Mammary epithelial cell (primary cell): ENCODE data around the gene MAN2A2.

Experiments used
- EZH2 ChIP-seq: IDR thresholded peaks from 2 replicates; pipeline ENCODE4 v1.6.1; 2012; ENCODE audit warnings: low read length, inconsistent platforms, borderline replicate concordance
- TF ChIP-seq, protein P1 (sequence below), 2 donors: IDR thresholded peaks in 1 of 2; conservative IDR thresholded peaks in 1 of 2; 2 replicates each; pipeline ENCODE4 v1.5.1; 2011 to 2012; ENCODE audit warnings: inconsistent platforms in 2 of 2, low read length in 2 of 2, mild to moderate bottlenecking in 2 of 2, control low read depth in 1 of 2, low read depth in 1 of 2; ENCODE audit not compliant: insufficient read depth in 1 of 2; ENCODE audit errors: extremely low read depth in 1 of 2

DNA sequence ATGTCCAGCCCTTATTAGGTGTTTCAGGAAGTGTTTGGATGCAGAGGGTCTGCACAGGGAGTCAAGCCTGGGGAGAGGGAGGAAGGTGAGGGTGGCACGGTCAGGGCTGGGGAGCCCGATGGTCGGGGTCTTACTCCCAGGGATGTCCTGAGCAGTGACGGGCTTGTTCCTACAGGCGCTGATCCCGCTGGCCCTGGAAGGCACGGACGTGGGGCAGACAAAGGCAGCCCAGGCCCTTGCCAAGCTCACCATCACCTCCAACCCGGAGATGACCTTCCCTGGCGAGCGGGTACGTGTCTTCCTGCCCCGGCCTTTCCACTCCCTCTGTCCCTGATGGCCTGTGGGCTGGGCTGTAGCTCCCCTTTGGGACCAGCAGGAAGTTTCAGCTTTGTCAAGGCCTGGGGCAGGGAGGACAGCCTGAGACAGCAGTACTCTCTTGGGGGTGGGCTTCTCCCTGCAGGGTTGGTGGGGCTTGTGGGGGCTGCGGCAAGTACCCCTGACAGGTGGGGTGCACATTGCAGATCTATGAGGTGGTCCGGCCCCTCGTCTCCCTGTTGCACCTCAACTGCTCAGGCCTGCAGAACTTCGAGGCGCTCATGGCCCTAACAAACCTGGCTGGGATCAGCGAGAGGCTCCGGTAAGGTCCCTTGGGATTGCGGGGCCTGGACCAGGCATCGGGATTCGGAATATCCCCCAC lies 47.0 kb downstream of the MAN2A2 start:
- TF ChIP-seq, protein P1, sequence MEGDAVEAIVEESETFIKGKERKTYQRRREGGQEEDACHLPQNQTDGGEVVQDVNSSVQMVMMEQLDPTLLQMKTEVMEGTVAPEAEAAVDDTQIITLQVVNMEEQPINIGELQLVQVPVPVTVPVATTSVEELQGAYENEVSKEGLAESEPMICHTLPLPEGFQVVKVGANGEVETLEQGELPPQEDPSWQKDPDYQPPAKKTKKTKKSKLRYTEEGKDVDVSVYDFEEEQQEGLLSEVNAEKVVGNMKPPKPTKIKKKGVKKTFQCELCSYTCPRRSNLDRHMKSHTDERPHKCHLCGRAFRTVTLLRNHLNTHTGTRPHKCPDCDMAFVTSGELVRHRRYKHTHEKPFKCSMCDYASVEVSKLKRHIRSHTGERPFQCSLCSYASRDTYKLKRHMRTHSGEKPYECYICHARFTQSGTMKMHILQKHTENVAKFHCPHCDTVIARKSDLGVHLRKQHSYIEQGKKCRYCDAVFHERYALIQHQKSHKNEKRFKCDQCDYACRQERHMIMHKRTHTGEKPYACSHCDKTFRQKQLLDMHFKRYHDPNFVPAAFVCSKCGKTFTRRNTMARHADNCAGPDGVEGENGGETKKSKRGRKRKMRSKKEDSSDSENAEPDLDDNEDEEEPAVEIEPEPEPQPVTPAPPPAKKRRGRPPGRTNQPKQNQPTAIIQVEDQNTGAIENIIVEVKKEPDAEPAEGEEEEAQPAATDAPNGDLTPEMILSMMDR (conservative IDR thresholded peaks at IDR 0.05 in 1 of 2, IDR thresholded peaks at IDR 0.05 in 1 of 2; ENCODE audit: extremely low read depth in 1 of 2, insufficient read depth in 1 of 2, low read depth in 1 of 2, low read length in 2 of 2), result no peak
- no peak for TF ChIP-seq EZH2
